KG1 (cell line): Measurements from ENCODE around the gene FES.
"Not testable (repeated sequence)": the region's sequence is repeated elsewhere in the genome, so short reads cannot be mapped to it uniquely, and the experiment has no call there.

Source experiments
- DNase-seq: peaks from one replicate; lab custom pipeline; 2025; lab: John Stamatoyannopoulos, UW

Gene FES

DNA sequence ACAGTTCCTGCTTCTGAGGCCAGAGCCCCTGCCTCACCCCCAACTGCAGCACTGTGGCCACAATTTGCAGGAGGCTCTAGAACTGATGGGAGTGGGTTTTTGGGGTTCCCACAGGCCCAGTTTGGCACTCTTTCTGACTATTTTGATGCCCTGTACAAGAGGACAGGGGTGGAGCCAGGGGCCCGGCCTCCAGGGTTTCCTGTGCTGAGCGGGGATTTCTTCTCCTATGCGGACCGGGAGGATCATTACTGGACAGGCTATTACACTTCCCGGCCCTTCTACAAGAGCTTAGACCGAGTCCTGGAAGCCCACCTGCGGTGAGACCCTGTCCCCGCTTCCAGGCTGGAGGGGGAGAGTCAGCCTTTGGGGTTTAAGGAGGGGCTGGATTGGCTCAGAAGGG lies 25.7 kb downstream of the FES start:
- DNase-seq: no peak

DNA sequence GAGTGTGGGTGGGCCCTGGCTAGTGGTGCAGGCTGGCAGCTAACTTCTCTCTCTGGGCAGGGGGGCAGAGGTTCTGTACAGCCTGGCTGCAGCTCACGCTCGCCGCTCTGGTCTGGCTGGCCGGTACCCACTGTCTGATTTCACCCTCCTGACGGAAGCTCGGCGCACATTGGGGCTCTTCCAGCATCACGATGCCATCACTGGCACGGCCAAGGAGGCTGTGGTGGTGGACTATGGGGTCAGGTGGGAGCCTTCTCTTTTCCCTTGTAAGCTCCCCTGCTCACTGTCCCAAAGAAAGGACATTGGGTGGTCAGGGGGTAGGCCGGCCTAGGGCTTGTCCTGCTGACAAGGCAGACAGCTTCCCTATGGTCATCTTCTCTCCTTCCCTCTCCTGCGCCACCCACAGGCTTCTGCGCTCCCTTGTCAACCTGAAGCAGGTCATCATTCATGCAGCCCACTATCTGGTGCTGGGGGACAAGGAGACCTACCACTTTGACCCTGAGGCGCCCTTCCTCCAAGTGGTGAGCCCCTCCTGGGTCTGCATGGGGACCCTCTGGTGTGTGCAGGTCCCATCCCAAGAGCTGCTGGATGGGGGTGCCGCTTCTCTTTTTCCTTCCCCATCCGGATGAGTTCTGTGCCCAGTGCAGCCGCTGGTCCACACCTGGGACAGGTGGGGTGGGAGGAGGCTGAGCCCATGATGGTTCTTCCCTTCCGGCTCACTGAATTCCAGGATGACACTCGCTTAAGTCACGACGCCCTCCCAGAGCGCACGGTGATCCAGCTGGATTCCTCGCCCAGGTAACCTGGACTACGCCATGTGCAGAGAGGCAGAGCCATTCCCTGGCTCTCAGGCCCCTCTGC lies 26.4 kb downstream of the FES start:
- no peak for DNase-seq

GRCh38 chr15:90911302-90911623 lies 27.0 kb downstream of the FES start:
- DNase-seq: no peak

DNA sequence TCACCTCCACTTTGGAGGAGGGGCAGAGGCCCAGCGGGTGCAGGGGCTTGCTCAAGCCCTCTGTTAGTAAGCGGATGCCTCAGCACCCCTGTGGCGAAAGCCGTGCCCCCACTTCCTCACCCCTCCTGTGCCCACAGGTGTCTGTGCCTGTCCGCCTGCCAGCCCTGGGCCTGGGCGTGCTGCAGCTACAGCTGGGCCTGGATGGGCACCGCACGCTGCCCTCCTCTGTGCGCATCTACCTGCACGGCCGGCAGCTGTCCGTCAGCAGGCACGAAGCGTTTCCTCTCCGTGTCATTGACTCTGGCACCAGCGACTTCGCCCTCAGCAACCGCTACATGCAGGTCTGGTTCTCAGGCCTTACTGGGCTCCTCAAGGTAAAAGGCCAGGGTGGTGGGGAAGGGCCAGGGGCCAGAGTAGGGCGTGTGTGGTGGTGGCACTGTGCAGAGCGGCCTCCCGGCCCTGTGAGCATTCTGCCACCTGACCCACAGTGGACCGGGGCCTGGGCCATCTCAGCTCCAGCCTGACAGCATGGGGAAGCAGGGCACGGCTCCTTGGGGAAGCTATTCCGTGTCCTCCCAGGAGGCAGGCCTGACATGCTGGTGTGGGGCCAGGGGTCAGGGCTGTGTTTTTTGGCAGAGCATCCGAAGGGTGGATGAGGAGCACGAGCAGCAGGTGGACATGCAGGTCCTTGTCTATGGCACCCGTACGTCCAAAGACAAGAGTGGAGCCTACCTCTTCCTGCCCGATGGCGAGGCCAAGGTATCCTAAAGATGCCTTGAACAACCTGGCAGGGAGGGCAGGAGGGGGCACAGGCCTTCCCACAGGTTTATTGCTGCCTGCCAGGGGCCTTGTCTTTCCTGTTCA lies 27.8 kb downstream of the FES start:
- DNase-seq: no peak

- DNase-seq: no peak
These were observed 28.4 kb downstream of the FES start for GRCh38 chr15:90912770-90913075.

DNA sequence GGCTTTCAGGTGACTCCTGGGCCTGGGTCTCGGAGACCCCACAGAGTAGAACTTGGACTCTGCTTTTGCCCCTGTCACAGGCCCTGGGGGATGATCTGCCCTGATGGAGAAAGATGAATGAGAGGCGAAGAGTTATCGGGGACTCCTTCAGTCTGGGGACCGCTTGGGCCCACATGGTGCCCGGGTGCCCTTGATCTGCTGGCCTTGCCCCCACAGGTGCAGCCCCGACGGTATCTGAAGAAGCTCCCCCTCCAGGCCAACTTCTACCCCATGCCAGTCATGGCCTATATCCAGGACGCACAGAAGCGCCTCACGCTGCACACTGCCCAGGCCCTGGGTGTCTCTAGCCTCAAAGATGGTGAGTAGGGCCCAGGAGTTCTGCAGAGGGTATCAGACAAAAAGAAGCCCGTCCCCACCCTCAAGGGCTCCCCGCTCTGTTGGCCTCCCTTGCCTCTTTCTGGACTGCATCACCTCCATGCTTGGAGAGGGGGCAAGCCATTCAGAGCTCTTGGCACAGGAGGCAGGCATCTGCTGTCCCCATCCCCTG lies 29.2 kb downstream of the FES start:
- DNase-seq: no peak

GRCh38 chr15:90914305-90915080 lies 30.2 kb downstream of the FES start:
- no peak for DNase-seq

GRCh38 chr15:90915216-90915807 lies 31.0 kb downstream of the FES start:
- no peak for DNase-seq

- DNase-seq: no peak
These were observed 31.6 kb downstream of the FES start for GRCh38 chr15:90915808-90916440.

DNA sequence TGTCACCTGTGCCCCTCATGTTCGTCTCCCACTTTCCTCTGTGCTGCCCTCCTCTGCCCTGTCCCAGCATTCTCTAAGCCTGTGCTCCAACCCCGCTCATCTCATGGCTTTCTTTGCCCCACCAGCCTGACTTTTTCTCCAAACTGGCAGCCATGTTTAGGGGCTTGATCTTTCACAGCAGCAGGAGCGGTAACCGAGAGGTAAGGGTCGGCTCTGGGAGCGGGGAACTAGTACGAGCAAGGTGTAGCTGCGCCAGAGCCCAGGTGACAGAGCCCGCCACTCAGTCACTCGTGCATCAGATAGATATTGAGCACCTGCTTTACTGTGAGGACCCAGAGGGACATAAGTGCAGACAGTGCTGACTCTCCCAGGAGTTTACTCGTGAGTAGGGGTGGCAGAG lies 32.2 kb downstream of the FES start:
- no peak for DNase-seq

DNA sequence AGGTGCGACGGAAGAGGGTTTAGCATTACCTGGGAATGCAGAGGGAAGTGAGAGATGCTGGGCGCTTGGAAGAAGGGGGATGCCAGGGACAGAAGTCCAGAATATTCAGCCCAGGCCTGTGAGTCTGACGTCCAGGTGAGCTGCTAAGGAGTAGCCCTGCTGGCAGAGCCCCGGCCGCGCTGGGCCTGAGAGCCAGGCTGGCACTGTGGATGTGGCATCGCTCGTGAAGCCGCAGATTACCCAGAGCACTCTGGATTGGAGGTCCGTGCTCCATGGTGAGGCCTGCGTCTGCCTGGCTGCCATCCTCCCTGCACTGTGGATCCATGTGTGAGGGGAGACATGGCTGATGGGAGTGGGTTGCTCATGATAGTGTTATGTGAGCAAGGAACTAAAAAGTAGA lies 33.3 kb downstream of the FES start:
- DNase-seq: no peak

- DNase-seq: no peak
These were observed 33.9 kb downstream of the FES start for GRCh38 chr15:90918034-90918788.

- no peak for DNase-seq
These were observed 34.5 kb downstream of the FES start for GRCh38 chr15:90918835-90919234.

- no peak for DNase-seq
These were observed 37.6 kb downstream of the FES start for GRCh38 chr15:90921887-90922286.

- DNase-seq: not testable (repeated sequence)
These were observed 38.5 kb downstream of the FES start for GRCh38 chr15:90922712-90923322.

DNA sequence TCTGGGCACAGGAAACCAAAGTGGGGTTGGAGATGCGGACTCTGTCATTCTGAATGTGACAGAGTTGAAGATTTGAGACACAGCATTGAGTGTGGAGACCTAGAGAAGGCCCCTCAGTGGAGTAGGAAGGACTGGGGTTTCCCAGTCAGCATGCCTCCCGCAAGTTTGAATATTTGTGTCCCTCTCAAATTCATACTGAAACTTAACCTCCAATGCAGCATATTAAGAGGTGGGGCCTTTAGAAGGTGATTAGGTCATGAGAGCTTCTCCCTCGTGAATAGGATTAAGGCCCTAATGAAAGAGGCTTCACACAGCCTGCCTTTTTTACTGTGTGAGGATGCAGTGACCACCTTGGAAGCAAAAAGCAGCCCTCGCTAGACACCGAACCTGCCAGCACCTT lies 40.1 kb downstream of the FES start:
- no peak for DNase-seq

GRCh38 chr15:90926766-90927165 lies 42.5 kb downstream of the FES start:
- DNase-seq: not testable (repeated sequence)

GRCh38 chr15:90928106-90928505 lies 43.8 kb downstream of the FES start:
- not testable (repeated sequence) for DNase-seq

- no peak for DNase-seq
These were observed 45.1 kb downstream of the FES start for GRCh38 chr15:90929246-90930019.
